GM12892 (cell line): ENCODE data around the gene STAB1.

Source experiments
- POLR2A ChIP-seq: IDR thresholded peaks from 2 replicates; pipeline ENCODE4 v1.6.1; 2011; ENCODE audit warnings: low read depth, low read length, control low read depth
- TAF1 ChIP-seq: IDR thresholded peaks from 2 replicates; pipeline ENCODE4 v1.6.1; 2011; ENCODE audit warnings: low read depth, mild to moderate bottlenecking, control low read depth, low read length, borderline replicate concordance

DNA sequence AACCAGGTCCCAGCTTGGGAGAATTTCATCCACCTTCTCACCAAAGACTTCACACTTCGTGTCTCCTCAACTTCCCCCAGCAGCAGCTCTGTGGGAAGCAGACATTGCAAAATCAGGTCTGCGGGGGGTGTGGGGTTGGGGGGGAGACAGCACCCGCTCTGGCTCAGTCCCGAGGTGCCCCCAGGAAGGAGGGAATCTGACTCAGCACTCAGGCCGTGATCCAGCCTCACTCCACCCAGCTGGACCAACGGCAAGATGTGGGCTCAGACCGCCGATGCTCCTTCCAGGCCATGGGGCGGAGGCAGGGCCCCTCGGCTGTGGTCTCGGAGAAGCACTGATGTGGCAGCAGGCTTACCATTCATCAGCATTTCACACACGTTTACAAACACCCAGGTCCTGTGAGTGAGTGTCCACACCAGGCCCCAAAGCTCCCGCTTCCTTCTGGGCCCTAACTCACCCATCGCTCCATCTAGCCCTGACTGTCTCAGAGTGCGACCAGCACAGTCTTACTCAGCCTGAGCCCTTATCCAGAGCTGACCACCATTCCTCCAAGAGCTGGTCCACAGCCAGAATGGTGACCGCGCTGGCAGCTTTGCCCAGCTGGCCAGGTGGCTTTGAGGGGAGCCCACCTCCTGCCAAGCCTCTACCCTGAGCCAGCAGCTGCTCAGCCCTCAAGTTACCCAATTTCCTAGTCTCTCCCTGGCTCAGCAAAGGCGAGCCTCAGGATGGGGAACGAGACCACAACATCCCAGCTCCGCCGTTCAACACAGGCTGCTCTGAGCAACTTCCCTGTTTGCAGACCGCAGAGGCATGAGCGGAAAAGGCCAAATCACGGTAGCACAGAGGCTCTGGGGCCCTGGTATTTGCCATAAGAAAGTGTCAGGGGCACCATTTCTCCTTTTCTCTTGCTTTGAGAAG is 3.3 kb downstream of the STAB1 start:
- TF ChIP-seq TAF1 (no peak), POLR2A (no peak)
